Cardiac muscle cell (in vitro differentiated cells and primary cell): ENCODE data around the gene GPNMB. TPM values are rescaled to one million over a fixed set of nuclear protein-coding genes. Genes with fewer than 3 reads are reported as not detected.

Experiments used
- DNase-seq, 2 donors: peaks; one replicate each; pipeline versions ENCODE4 v3.0.0 to v3.0.0-alpha.2; 2010 to 2017; ENCODE audit warnings: low read depth in 1 of 2, low spot score in 1 of 2
- H3K27ac ChIP-seq: fragments of 200-600 bp; sonication (generic); 2 replicates; pipeline ENCODE4 v1.5.1; 2016
- H3K27me3 ChIP-seq: fragments of 200-600 bp; sonication (generic); 2 replicates; pipeline ENCODE4 v1.6.0; 2016; ENCODE audit warnings: control low read depth
- H3K36me3 ChIP-seq: fragments of 200-600 bp; sonication (generic); 2 replicates; pipeline ENCODE4 v1.5.1; 2016; ENCODE audit warnings: control low read depth
- H3K4me1 ChIP-seq: fragments of 200-600 bp; sonication (generic); 2 replicates; pipeline ENCODE4 v1.8.1; 2017; ENCODE audit warnings: low read depth, mild to moderate bottlenecking, mixed run types
- H3K4me3 ChIP-seq: fragments of 200-600 bp; sonication (generic); 2 replicates; pipeline ENCODE4 v1.5.1; 2016; ENCODE audit warnings: mild to moderate bottlenecking
- H3K9me3 ChIP-seq: fragments of 200-600 bp; sonication (generic); 2 replicates; pipeline ENCODE4 v1.5.1; 2017; ENCODE audit warnings: low read depth, mild to moderate bottlenecking, control low read depth
- CTCF ChIP-seq: IDR thresholded peaks from 2 replicates; pipeline ENCODE4 v1.5.1; 2012; ENCODE audit warnings: low read depth, mild to moderate bottlenecking, low read length
- polyA plus RNA-seq: library from polyadenylated mRNA; unstranded; fragments of >200 nt; fragmentation: Nextera tagmentation; extraction: Ambion mirVana; gene quantifications from 2 replicates; pipeline ENCODE4 v1.2.1, GENCODE V29; 2016
- total RNA-seq: library from RNA; depleted of rRNA; stranded (reverse); fragments of >200 nt; gene quantifications from 2 replicates; pipeline ENCODE4 v1.2.3, GENCODE V29; 2016

Gene GPNMB
- total and polyA plus RNA-seq, 2 experiments from 2014 or later: 0.39 to 1.6 TPM

GRCh38 chr7:23264916-23265458 lies 18.4 kb downstream of the GPNMB start:
- no peaks in the 10 kb centered on the region for H3K27me3 ChIP-seq
- no peaks in the 10 kb centered on the region for H3K36me3 ChIP-seq
- TF ChIP-seq CTCF: no peak
- H3K4me1 ChIP-seq: no peaks in the 10 kb centered on the region
- H3K9me3 ChIP-seq: no peaks in the 10 kb centered on the region
- no peak overlapping the region for H3K27ac ChIP-seq
- H3K4me3 ChIP-seq: no peak overlapping the region
- no peak for DNase-seq

GRCh38 chr7:23266918-23267317 lies 20.3 kb downstream of the GPNMB start:
- TF ChIP-seq CTCF: no peak
- H3K9me3 ChIP-seq: no peaks in the 10 kb centered on the region
- DNase-seq: no peak
- H3K27ac ChIP-seq: no peak overlapping the region
- H3K4me1 ChIP-seq: no peaks in the 10 kb centered on the region
- no peaks in the 10 kb centered on the region for H3K27me3 ChIP-seq
- H3K4me3 ChIP-seq: no peak overlapping the region
- no peaks in the 10 kb centered on the region for H3K36me3 ChIP-seq

- Histone ChIP-seq H3K27me3 (no peaks in the 10 kb centered on the region), H3K4me1 (no peaks in the 10 kb centered on the region), H3K4me3 (no peak overlapping the region), H3K9me3 (no peaks in the 10 kb centered on the region), H3K36me3 (no peaks in the 10 kb centered on the region), H3K27ac (no peak overlapping the region)
- DNase-seq: no peak
- TF ChIP-seq CTCF: no peak
Observed at GRCh38 chr7:23267357-23267756, 20.8 kb downstream of the GPNMB start.

- H3K36me3 ChIP-seq: no peaks in the 10 kb centered on the region
- no peak overlapping the region for H3K27ac ChIP-seq
- no peak overlapping the region for H3K4me3 ChIP-seq
- H3K4me1 ChIP-seq: no peaks in the 10 kb centered on the region
- H3K9me3 ChIP-seq: no peaks in the 10 kb centered on the region
- no peaks in the 10 kb centered on the region for H3K27me3 ChIP-seq
- DNase-seq: no peak
- TF ChIP-seq CTCF: no peak
Observed at GRCh38 chr7:23268167-23268566, 21.6 kb downstream of the GPNMB start.

- Histone ChIP-seq H3K4me1 (no peaks in the 10 kb centered on the region), H3K9me3 (no peaks in the 10 kb centered on the region), H3K4me3 (no peak overlapping the region), H3K27ac (no peak overlapping the region), H3K36me3 (no peaks in the 10 kb centered on the region), H3K27me3 (no peaks in the 10 kb centered on the region)
- TF ChIP-seq CTCF: no peak
- DNase-seq: no peak
Observed at GRCh38 chr7:23268746-23269145, 22.2 kb downstream of the GPNMB start.

GRCh38 chr7:23272275-23272674 lies 25.7 kb downstream of the GPNMB start:
- H3K27me3 ChIP-seq: no peaks in the 10 kb centered on the region
- no peak for DNase-seq
- no peak overlapping the region for H3K27ac ChIP-seq
- no peaks in the 10 kb centered on the region for H3K4me1 ChIP-seq
- no peak overlapping the region for H3K4me3 ChIP-seq
- H3K36me3 ChIP-seq: no peaks in the 10 kb centered on the region
- H3K9me3 ChIP-seq: no peaks in the 10 kb centered on the region
- TF ChIP-seq CTCF: no peak
